Dermis lymphatic vessel endothelial cell (primary cell): ENCODE results near the gene DMC1. TPM values are rescaled to one million over a fixed set of nuclear protein-coding genes. Genes with fewer than 3 reads are reported as not detected.

ENCODE experiments used
- total RNA-seq: library from RNA; depleted of rRNA; stranded (reverse); fragments of >200 nt; gene quantifications from 2 replicates; pipeline ENCODE4 v1.2.1, GENCODE V29; 2014

Gene DMC1, protein sequence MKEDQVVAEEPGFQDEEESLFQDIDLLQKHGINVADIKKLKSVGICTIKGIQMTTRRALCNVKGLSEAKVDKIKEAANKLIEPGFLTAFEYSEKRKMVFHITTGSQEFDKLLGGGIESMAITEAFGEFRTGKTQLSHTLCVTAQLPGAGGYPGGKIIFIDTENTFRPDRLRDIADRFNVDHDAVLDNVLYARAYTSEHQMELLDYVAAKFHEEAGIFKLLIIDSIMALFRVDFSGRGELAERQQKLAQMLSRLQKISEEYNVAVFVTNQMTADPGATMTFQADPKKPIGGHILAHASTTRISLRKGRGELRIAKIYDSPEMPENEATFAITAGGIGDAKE
- 0.76 and 1.1 TPM in 2 replicates for total RNA-seq

DNA sequence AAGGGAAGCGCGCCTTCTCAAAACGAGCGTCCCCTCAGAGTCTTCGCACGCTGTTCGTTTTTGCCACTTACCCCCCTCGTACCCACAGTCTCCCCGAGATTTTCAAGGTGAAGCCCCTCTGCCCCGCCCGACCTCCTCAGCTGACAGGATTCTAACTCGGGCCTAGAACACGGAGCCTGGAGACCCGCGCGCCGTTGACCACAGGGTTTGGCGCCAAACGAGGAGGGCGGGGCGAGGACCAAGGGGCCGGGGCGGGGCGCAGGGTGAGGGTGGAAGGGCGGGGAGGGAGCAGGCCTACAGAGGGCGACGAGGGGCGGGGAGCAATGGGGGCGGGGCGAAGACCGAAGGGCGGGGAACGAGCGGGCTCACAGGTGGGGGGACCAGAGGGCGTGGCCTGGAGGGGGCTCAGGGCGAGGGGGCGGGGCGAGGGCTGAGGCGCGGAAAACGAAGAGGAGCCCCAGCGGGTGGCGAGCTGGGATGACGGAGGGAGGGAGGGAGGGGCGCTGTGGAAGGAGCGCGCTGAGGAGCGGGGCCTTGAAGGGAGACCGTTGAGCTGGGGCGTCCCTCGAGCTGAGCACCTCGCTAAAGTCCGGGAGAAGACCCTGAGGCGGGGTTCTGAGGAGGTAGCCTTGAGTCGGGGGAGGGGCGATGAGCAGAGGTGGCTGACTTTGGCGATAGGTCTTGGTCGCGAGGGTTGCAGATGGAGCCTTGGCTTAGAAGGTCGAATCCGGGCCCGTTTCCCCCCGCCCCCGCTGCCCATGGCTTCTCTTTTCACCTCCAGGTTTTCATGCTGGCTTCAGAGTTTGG, at the start of gene DMC1:
TSS of gene DMC1 (minus strand) at position 212 of the 807 bp plus-strand sequence. CDS start 1,927 bp downstream, outside the sequence.

GRCh38 chr22:38506118-38506962, 63.6 kb downstream of the DMC1 start, which contains the start of gene DDX17:
Gene DDX17, minus strand, starts transcription at chr22:38506311.

Other genes with a start within 250 kb of the DMC1 start
- not detected in 2 replicates for gene KCNJ4, start 115.0 kb downstream of the DMC1 start, total RNA-seq
- 18.1 and 28.8 TPM in 2 replicates for gene KDELR3, start 102.1 kb downstream of the DMC1 start, total RNA-seq
- gene DDX17, start 63.9 kb downstream of the DMC1 start, total RNA-seq = 291 and 453 TPM in 2 replicates
- gene FAM227A, start 86.2 kb upstream of the DMC1 start, total RNA-seq = 0.11 and 0.60 TPM in 2 replicates
- gene CBY1, start 86.5 kb upstream of the DMC1 start, total RNA-seq = 17.2 and 17.8 TPM in 2 replicates
- 73.8 and 78.2 TPM in 2 replicates for gene TOMM22, start 111.8 kb upstream of the DMC1 start, total RNA-seq
- 76.0 and 84.6 TPM in 2 replicates for gene JOSD1, start 130.8 kb upstream of the DMC1 start, total RNA-seq
- gene GTPBP1, start 135.8 kb upstream of the DMC1 start, total RNA-seq = 19.2 and 19.9 TPM in 2 replicates
- gene SUN2, start 185.8 kb upstream of the DMC1 start, total RNA-seq = 106 and 114 TPM in 2 replicates
- 14.7 and 17.0 TPM in 2 replicates for gene DNAL4, start 224.0 kb upstream of the DMC1 start, total RNA-seq